ENCODE results near the gene DGKG. TPM values are rescaled to one million over a fixed set of nuclear protein-coding genes. Genes with fewer than 3 reads are reported as not detected.

The DGKG gene
- total RNA-seq, 4 donors from 2014 or later = 0.84 to 5.8 (median 2.9) TPM

GRCh38 chr3:186321746-186322145, 40.3 kb downstream of the DGKG start:
- DNase-seq (ENCODE audit: low spot score) (no peak), ATAC-seq (ENCODE audit: low FRiP score) (no peak)

GRCh38 chr3:186320862-186321568, 41.0 kb downstream of the DGKG start:
- ATAC-seq (ENCODE audit: low FRiP score) (no peak), DNase-seq (ENCODE audit: low spot score) (no peak)
- TF ChIP-seq CTCF (IDR thresholded peaks at IDR 0.05) = no peak

More at GRCh38 chr3:186321746-186322145, 40.3 kb downstream of the DGKG start:
- no peak for TF ChIP-seq CTCF (IDR thresholded peaks at IDR 0.05)

- DNase-seq (ENCODE audit: low spot score) (no peak), ATAC-seq (ENCODE audit: low FRiP score) (no peak)
- no peak for TF ChIP-seq CTCF (IDR thresholded peaks at IDR 0.05)
Measured at GRCh38 chr3:186319945-186320344, 42.1 kb downstream of the DGKG start.

- ATAC-seq (ENCODE audit: low FRiP score) (no peak), DNase-seq (ENCODE audit: low spot score) (no peak)
- TF ChIP-seq CTCF (IDR thresholded peaks at IDR 0.05) = no peak
Measured at GRCh38 chr3:186318135-186318534, 43.9 kb downstream of the DGKG start.

GRCh38 chr3:186317478-186317877, 44.6 kb downstream of the DGKG start:
- ATAC-seq (ENCODE audit: low FRiP score) (no peak), DNase-seq (ENCODE audit: low spot score) (no peak)

GRCh38 chr3:186316666-186317260, 45.3 kb downstream of the DGKG start:
- no peak for ATAC-seq (ENCODE audit: low FRiP score)
- DNase-seq (ENCODE audit: low spot score) = no peak
- TF ChIP-seq CTCF (IDR thresholded peaks at IDR 0.05) = no peak

More at GRCh38 chr3:186317478-186317877, 44.6 kb downstream of the DGKG start:
- no peak for TF ChIP-seq CTCF (IDR thresholded peaks at IDR 0.05)

Measured in omental fat pad (tissue), 4 donors.